Mucosa of descending colon (tissue), 3 donors: ENCODE measurements around the gene GFER. TPM values are rescaled to one million over a fixed set of nuclear protein-coding genes. Genes with fewer than 3 reads are reported as not detected.

Experiments
- ATAC-seq: fragments of 200-7000 bp; cut with Tn5 transposase; one replicate; pipeline ENCODE4 v1.9.1; 2020; ENCODE audit warnings: mild to moderate bottlenecking, moderate library complexity
- DNase-seq, 3 donors: peaks; one replicate each; pipeline ENCODE4 v3.0.0-alpha.2; 2020
- H3K36me3 ChIP-seq: fragments of 200-600 bp; one replicate; pipeline ENCODE4 v1.8.0; 2021; ENCODE audit warnings: low read depth, mild to moderate bottlenecking
- H3K4me1 ChIP-seq: fragments of 200-600 bp; one replicate; pipeline ENCODE4 v1.8.0; 2021; ENCODE audit warnings: low read depth, mild to moderate bottlenecking
- H3K4me3 ChIP-seq: fragments of 200-600 bp; one replicate; pipeline ENCODE4 v1.8.0; 2021; ENCODE audit warnings: mild to moderate bottlenecking
- H3K9me3 ChIP-seq: fragments of 200-600 bp; one replicate; pipeline ENCODE4 v1.8.0; 2021; ENCODE audit warnings: mild to moderate bottlenecking
- CTCF ChIP-seq: fragments of 200-600 bp; IDR thresholded peaks from one replicate; pipeline ENCODE4 v1.8.0; 2022; ENCODE audit warnings: antibody characterized with exemption, mild to moderate bottlenecking
- intact Hi-C, 2 donors: fragments of 100-400 bp; cut with DNase I in 1 of 2; cut with micrococcal nuclease in 1 of 2; formaldehyde crosslinking; loops; one replicate each; pipeline versions ENCODE4 v1.11.0 to v1.11.1; 2022; cut with DNase I, micrococcal nuclease
- total RNA-seq, 3 donors: library from RNA; stranded (reverse); fragmentation: NEBNext Ultra II Directional in 2 of 3; extraction: Animal tissue kit (Norgen Biotek cat#: 25700) in 2 of 3; gene quantifications; one replicate each; pipeline versions ENCODE4 v1.2.1 to v1.2.4, GENCODE V29; 2021 to 2023
- donor health status: DM: no; HTN: no; CAD: no; lungs with moderate emphysema.
- donor health status: DM: no; HTN: no; CAD: no.
- donor health status: DM: no; HTN: yes; CAD: no.

The GFER gene
- total RNA-seq, 3 donors from 2014 or later, result 42.1 to 75.5 (median 68.8) TPM

GRCh38 chr16:2015117-2015946 is 31.3 kb downstream of the GFER start:
- Histone ChIP-seq H3K9me3 (no peaks in the 10 kb centered on the region), H3K4me3 (no peak overlapping the region), H3K36me3 (no peaks in the 10 kb centered on the region), H3K4me1 (peaks cover 23% of the 10 kb centered on the region)
- ATAC-seq (peak; percentile 95), DNase-seq (peak; percentile 80 to 85 (median 82))
- intact Hi-C loops, result no loop called here
- TF ChIP-seq CTCF, result no peak

GRCh38 chr16:2015947-2016208 is 31.9 kb downstream of the GFER start:
- Histone ChIP-seq H3K36me3 (no peaks in the 10 kb centered on the region), H3K4me3 (no peak overlapping the region), H3K9me3 (no peaks in the 10 kb centered on the region), H3K4me1 (peaks cover 25% of the 10 kb centered on the region)
- intact Hi-C loops, result no loop called here
- ATAC-seq (no peak), DNase-seq (no peak)
- no peak for TF ChIP-seq CTCF

GRCh38 chr16:2016407-2016922 is 32.5 kb downstream of the GFER start:
- TF ChIP-seq CTCF, result no peak
- Histone ChIP-seq H3K9me3 (no peaks in the 10 kb centered on the region), H3K4me3 (no peak overlapping the region), H3K36me3 (no peaks in the 10 kb centered on the region), H3K4me1 (peaks cover 25% of the 10 kb centered on the region)
- ATAC-seq (no peak), DNase-seq (peak in 1 of 3 donors; percentile 50)
- intact Hi-C loops, result no loop called here

GRCh38 chr16:2019518-2019920 is 35.5 kb downstream of the GFER start, which contains the start of gene NPW:
TSS of gene NPW (plus strand) at chr16:2019785.
- DNase-seq, result peak in 1 of 3 donors; percentile 47
- H3K4me3 ChIP-seq, result no peak within 1 kb of the TSS

More at GRCh38 chr16:2019518-2019920, 35.5 kb downstream of the GFER start, which contains the start of gene NPW:
- ATAC-seq, result no peak
- Histone ChIP-seq H3K4me1 (peaks cover 38% of the 10 kb centered on the region), H3K36me3 (no peaks in the 10 kb centered on the region), H3K9me3 (no peaks in the 10 kb centered on the region)
- intact Hi-C loops, result no loop called here
- no peak for TF ChIP-seq CTCF
